CD4-positive, alpha-beta T cell treated with Interleukin-15 for 4 hours (primary cell): ENCODE data around the gene MED31.
A peak's percentile ranks its signal among the peaks of the same experiment; 100 is the strongest.
"Not testable (repeated sequence)": the region's sequence is repeated elsewhere in the genome, so short reads cannot be mapped to it uniquely, and the experiment has no call there.

Experiments
- DNase-seq: peaks from one replicate; pipeline ENCODE4 v3.0.0-alpha.2; 2020; ENCODE audit warnings: low spot score

MED31 gene

GRCh38 chr17:6655732-6656361 lies 4.4 kb upstream of the MED31 start:
- not testable (repeated sequence) for DNase-seq

GRCh38 chr17:6654841-6655731 lies 3.7 kb upstream of the MED31 start:
- DNase-seq: no peak

- no peak for DNase-seq
Observed at GRCh38 chr17:6651919-6652452, 581 bp upstream of the MED31 start.

- no peak for DNase-seq
Observed at GRCh38 chr17:6648181-6648580, 3.2 kb downstream of the MED31 start.

- DNase-seq: peak; percentile 45
Observed at GRCh38 chr17:6643451-6644125, 7.8 kb downstream of the MED31 start.

GRCh38 chr17:6642592-6642991 lies 8.8 kb downstream of the MED31 start:
- DNase-seq: no peak

GRCh38 chr17:6641247-6641863 lies 10.1 kb downstream of the MED31 start:
- DNase-seq: no peak

- DNase-seq: peak; percentile 89
Observed at GRCh38 chr17:6640536-6641246, 10.7 kb downstream of the MED31 start, which contains the start of the genes KIAA0753 and TXNDC17. Gene KIAA0753, minus strand, starts transcription at chr17:6640711. Its CDS starts 5,608 bp downstream, at chr17:6635103. Gene TXNDC17, plus strand, starts transcription at chr17:6641060. Its CDS starts 23 bp downstream, at chr17:6641083.

- DNase-seq: no peak
Observed at GRCh38 chr17:6639586-6640535, 11.5 kb downstream of the MED31 start.

GRCh38 chr17:6639014-6639585 lies 12.3 kb downstream of the MED31 start:
- DNase-seq: no peak

- no peak for DNase-seq
Observed at GRCh38 chr17:6638046-6638908, 13.1 kb downstream of the MED31 start.

GRCh38 chr17:6637458-6637840 lies 14.0 kb downstream of the MED31 start:
- DNase-seq: no peak

- no peak for DNase-seq
Observed at GRCh38 chr17:6636616-6637457, 14.6 kb downstream of the MED31 start.

- no peak for DNase-seq
Observed at GRCh38 chr17:6636105-6636504, 15.3 kb downstream of the MED31 start.

GRCh38 chr17:6633263-6633662 lies 18.1 kb downstream of the MED31 start:
- no peak for DNase-seq

GRCh38 chr17:6632530-6632929 lies 18.9 kb downstream of the MED31 start:
- DNase-seq: no peak

- DNase-seq: no peak
Observed at GRCh38 chr17:6630390-6630789, 21.0 kb downstream of the MED31 start.

- no peak for DNase-seq
Observed at GRCh38 chr17:6627019-6627418, 24.4 kb downstream of the MED31 start.
